Astrocyte of the spinal cord (primary cell): ENCODE data around the gene CTIF.
A peak's percentile ranks its signal among the peaks of the same experiment; 100 is the strongest.

Experiments used
- DNase-seq: peaks from one replicate; pipeline ENCODE4 v3.0.0; 2011; ENCODE audit warnings: low read depth, low spot score
- H3K4me3 ChIP-seq: 2 replicates; pipeline ENCODE4 v1.5.1; 2011; ENCODE audit warnings: low read depth, mild to moderate bottlenecking, low read length, moderate library complexity
- CTCF ChIP-seq: IDR thresholded peaks from 2 replicates; pipeline ENCODE4 v1.5.1; 2012; ENCODE audit warnings: low read depth, mild to moderate bottlenecking, low read length, inconsistent platforms
- in situ Hi-C: cut with HindIII; loops from 2 replicates; pipeline ENCODE4 v1.10.0; 2017; ENCODE audit warnings: low sequenced_read_pairs

Gene CTIF

GRCh38 chr18:48729404-48729803 lies 190.6 kb downstream of the CTIF start:
- in situ Hi-C loops: no loop called here
- DNase-seq: peak; percentile 69
- TF ChIP-seq CTCF: no peak
- H3K4me3 ChIP-seq: no peak overlapping the region

- DNase-seq: no peak
These were observed 191.2 kb downstream of the CTIF start for GRCh38 chr18:48730010-48730409.

GRCh38 chr18:48732767-48733424 lies 194.1 kb downstream of the CTIF start:
- DNase-seq: no peak
- no peak overlapping the region for H3K4me3 ChIP-seq
- TF ChIP-seq CTCF: no peak
- in situ Hi-C loops: no loop called here

More at GRCh38 chr18:48730010-48730409, 191.2 kb downstream of the CTIF start:
- H3K4me3 ChIP-seq: no peak overlapping the region
- TF ChIP-seq CTCF: no peak
- in situ Hi-C loops: no loop called here

GRCh38 chr18:48733643-48734253 lies 194.9 kb downstream of the CTIF start:
- H3K4me3 ChIP-seq: no peak overlapping the region
- no peak for TF ChIP-seq CTCF
- in situ Hi-C loops: no loop called here
- no peak for DNase-seq

- H3K4me3 ChIP-seq: no peak overlapping the region
- no peak for TF ChIP-seq CTCF
- in situ Hi-C loops: no loop called here
- DNase-seq: no peak
These were observed 195.6 kb downstream of the CTIF start for GRCh38 chr18:48734460-48734859.

- TF ChIP-seq CTCF: no peak
- in situ Hi-C loops: no loop called here
- H3K4me3 ChIP-seq: no peak overlapping the region
- peak; percentile 25 for DNase-seq
These were observed 196.3 kb downstream of the CTIF start for GRCh38 chr18:48735080-48735676.
